Measurements from ENCODE around the gene IL3RA. TPM values are rescaled to one million over a fixed set of nuclear protein-coding genes. Genes with fewer than 3 reads are reported as not detected.
"Not testable (repeated sequence)": the region's sequence is repeated elsewhere in the genome, so short reads cannot be mapped to it uniquely, and the experiment has no call there.

The IL3RA gene
- total RNA-seq, 2 experiments from 2014 or later: 0.60 to 0.61 TPM

DNA sequence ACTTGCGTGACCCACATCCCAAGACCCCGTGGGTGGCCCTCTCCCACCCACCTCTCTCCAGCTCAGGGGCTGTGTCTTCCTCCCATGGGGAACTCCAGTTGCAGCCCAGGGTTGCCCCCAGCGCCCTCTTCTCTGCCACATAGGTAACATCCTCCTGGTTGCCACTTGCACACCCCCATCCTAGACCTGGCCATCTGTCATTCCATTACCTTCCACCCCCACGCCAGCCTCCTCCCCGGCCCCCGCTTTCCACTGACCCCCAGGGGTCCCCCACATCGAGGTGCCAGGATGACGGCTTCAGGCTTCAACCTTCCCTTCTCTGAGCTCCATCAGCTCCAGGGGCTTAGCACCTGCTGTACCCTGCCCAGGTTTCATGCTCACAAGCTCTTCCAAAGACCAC, 28.1 kb upstream of the IL3RA start:
- ChIA-PET POLR2A (no interaction called here), CTCF (no interaction called here)
- H3K4me1 Mint-ChIP-seq (ENCODE audit: low read depth): no peaks in the 10 kb centered on the region
- H3K27me3 Mint-ChIP-seq (ENCODE audit: low read depth): no peaks in the 10 kb centered on the region
- ATAC-seq (no peak), DNase-seq (no peak)
- H3K4me3 Mint-ChIP-seq: no peak overlapping the region
- H3K27ac Mint-ChIP-seq: no peak overlapping the region
- no peaks in the 10 kb centered on the region for H3K36me3 Mint-ChIP-seq (ENCODE audit: low read depth)
- H3K9me3 Mint-ChIP-seq (ENCODE audit: insufficient read depth): peaks cover 10% of the 10 kb centered on the region

DNA sequence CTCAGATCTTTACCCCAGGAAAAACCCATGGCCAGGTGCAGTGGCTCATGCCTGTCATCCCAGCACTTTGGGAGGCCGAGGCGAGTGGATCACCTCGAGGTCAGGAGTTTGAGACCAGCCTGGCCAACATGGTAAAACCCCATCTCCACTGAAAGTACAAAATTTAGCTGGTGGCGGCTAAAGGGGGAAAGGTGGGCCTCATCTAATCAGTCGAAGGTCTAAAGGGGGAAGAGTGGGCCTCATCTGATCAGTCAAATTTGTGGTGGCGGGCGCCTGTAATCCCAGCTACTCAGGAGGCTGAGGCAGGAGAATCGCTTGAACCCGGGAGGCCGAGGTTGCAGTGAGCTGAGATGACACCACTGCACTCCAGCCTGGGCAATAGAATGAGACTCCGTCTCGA, 27.7 kb upstream of the IL3RA start:
- H3K4me3 Mint-ChIP-seq; H3K9me3 Mint-ChIP-seq (ENCODE audit: insufficient read depth); H3K27me3 Mint-ChIP-seq (ENCODE audit: low read depth); DNase-seq; POLR2A ChIA-PET; CTCF ChIA-PET; H3K27ac Mint-ChIP-seq; ATAC-seq; H3K4me1 Mint-ChIP-seq (ENCODE audit: low read depth); H3K36me3 Mint-ChIP-seq (ENCODE audit: low read depth): not testable (repeated sequence)

DNA sequence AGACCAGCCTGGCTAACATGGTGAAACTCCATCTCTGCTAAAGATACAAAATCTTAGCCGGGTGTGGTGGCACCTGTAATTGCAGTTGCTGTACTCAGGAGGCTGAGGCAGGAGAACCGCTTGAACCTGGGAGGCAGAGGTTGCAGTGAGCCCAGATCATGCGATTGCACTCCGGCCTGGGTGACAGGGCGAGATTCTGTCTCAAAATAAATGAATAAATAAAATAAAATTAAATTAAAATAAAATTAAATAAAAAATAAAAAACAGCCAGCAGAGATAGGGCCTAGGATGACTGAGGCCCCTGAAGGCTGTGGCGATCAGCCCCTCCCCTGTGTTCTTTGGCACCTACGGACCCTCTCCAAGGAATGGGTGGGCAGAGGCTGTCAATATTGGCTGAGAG, 22.8 kb upstream of the IL3RA start:
- no peak for ATAC-seq
- H3K4me3 Mint-ChIP-seq: no peak overlapping the region
- H3K4me1 Mint-ChIP-seq (ENCODE audit: low read depth): peaks cover 2% of the 10 kb centered on the region
- no peak for DNase-seq
- ChIA-PET POLR2A (no interaction called here), CTCF (no interaction called here)
- H3K9me3 Mint-ChIP-seq (ENCODE audit: insufficient read depth): no peaks in the 10 kb centered on the region
- peaks cover 2% of the 10 kb centered on the region for H3K27me3 Mint-ChIP-seq (ENCODE audit: low read depth)
- no peaks in the 10 kb centered on the region for H3K36me3 Mint-ChIP-seq (ENCODE audit: low read depth)
- H3K27ac Mint-ChIP-seq: no peak overlapping the region

DNA sequence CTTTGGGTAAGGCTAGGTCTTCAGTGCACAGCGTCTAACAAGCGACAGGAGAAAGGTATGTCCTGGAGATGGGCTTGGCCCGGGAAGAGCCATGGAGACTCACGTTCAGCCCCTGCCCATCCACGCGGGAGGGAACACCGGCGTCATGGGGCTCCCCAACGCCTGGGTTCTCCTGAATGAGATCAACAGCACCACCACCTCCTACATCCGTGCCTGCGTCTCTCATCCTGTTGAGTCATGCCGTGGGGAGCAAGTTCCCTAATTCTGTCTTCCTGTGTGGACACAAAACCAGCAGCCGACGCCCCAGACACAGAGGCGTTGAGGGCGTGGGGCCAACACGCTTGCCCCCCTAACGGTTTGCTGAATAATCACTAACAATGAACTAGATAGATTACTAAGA, 20.1 kb upstream of the IL3RA start:
- H3K27me3 Mint-ChIP-seq (ENCODE audit: low read depth): peaks cover 2% of the 10 kb centered on the region
- H3K27ac Mint-ChIP-seq: peak overlapping the region; percentile 66
- no peaks in the 10 kb centered on the region for H3K9me3 Mint-ChIP-seq (ENCODE audit: insufficient read depth)
- ATAC-seq (peak; percentile 33), DNase-seq (no peak)
- peaks cover 2% of the 10 kb centered on the region for H3K4me1 Mint-ChIP-seq (ENCODE audit: low read depth)
- no peak overlapping the region for H3K4me3 Mint-ChIP-seq
- POLR2A ChIA-PET: no interaction called here
- CTCF ChIA-PET: no interaction called here
- no peaks in the 10 kb centered on the region for H3K36me3 Mint-ChIP-seq (ENCODE audit: low read depth)

DNA sequence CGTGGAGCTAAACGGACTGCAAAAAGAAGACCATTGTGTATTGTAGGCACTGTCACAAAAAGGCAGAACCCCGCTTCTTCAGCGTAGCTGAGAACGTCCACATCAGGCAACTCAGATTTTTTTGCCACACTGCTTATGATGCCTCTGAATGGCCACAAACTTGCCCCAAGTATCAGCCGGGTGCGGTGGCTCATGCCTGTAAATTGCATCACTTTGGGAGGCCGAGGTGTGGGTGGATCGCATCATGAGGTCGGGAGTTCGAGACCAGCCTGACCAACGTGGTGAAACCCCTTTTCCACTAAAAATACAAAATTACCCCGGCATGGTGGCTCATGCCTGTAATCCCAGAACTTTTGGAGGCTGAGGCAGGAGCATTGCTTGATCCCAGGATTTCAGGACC, 14.9 kb upstream of the IL3RA start:
- DNase-seq: no peak
- no peaks in the 10 kb centered on the region for H3K9me3 Mint-ChIP-seq (ENCODE audit: insufficient read depth)

DNA sequence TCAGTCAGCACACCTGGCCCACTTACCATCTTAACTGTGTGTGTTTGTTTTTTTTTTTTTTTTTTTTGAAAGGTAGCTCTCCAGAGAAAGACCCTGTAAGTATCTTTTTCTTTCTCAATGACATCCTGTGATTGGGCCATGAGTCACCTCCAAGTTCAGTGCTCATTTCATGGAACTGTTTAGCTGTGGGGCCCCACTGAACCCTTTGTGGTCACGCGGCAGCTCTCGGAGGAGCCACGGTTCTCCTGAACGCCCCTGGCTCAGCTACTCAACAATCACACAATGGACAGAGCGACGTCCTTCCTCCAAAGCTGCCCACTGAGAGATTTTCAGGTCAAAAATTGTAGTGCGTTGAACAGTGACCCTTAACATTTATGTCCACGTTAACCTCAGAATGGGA, 14.2 kb upstream of the IL3RA start:
- DNase-seq (peak; percentile 54), ATAC-seq (peak; percentile 54)
- CTCF ChIA-PET: no interaction called here
- Mint-ChIP-seq H3K4me1 (ENCODE audit: low read depth) (peaks cover 13% of the 10 kb centered on the region), H3K27ac (peak overlapping the region; percentile 4), H3K4me3 (peak overlapping the region; percentile 12), H3K36me3 (ENCODE audit: low read depth) (no peaks in the 10 kb centered on the region), H3K27me3 (ENCODE audit: low read depth) (no peaks in the 10 kb centered on the region), H3K9me3 (ENCODE audit: insufficient read depth) (no peaks in the 10 kb centered on the region)
- POLR2A ChIA-PET: no interaction called here

More for the DNA sequence above, 14.9 kb upstream of the IL3RA start:
- POLR2A ChIA-PET: no interaction called here
- H3K36me3 Mint-ChIP-seq (ENCODE audit: low read depth): no peaks in the 10 kb centered on the region
- H3K4me3 Mint-ChIP-seq: no peak overlapping the region
- no peak overlapping the region for H3K27ac Mint-ChIP-seq
- H3K4me1 Mint-ChIP-seq (ENCODE audit: low read depth): peaks cover 13% of the 10 kb centered on the region
- no peaks in the 10 kb centered on the region for H3K27me3 Mint-ChIP-seq (ENCODE audit: low read depth)
- CTCF ChIA-PET: no interaction called here
- ATAC-seq: no peak

DNA sequence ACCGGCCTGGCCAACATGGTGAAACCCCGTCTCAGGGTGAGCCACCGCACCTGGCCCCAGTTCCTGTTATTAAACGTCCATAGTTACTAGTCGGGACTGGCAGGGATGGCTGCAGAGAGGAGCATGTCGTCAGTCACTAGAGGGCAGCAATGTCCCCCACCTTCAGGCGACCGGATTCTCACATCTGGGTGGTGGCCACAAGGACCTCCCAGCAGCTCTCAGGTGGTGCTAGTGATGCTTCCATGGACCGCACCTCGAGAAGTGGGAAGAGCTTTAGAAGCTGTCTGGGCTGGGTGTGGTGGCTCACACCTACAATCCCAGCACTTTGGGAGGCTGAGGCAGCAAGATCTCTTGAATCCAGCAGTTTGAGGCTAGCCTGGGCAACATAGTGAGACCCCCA, 13.3 kb upstream of the IL3RA start:
- peak; percentile 79 for DNase-seq
- Mint-ChIP-seq H3K27me3 (ENCODE audit: low read depth) (no peaks in the 10 kb centered on the region), H3K9me3 (ENCODE audit: insufficient read depth) (no peaks in the 10 kb centered on the region), H3K27ac (no peak overlapping the region), H3K4me1 (ENCODE audit: low read depth) (peaks cover 13% of the 10 kb centered on the region), H3K36me3 (ENCODE audit: low read depth) (no peaks in the 10 kb centered on the region), H3K4me3 (no peak overlapping the region)
- POLR2A ChIA-PET: no interaction called here
- peak; percentile 87 for ATAC-seq
- CTCF ChIA-PET: no interaction called here

DNA sequence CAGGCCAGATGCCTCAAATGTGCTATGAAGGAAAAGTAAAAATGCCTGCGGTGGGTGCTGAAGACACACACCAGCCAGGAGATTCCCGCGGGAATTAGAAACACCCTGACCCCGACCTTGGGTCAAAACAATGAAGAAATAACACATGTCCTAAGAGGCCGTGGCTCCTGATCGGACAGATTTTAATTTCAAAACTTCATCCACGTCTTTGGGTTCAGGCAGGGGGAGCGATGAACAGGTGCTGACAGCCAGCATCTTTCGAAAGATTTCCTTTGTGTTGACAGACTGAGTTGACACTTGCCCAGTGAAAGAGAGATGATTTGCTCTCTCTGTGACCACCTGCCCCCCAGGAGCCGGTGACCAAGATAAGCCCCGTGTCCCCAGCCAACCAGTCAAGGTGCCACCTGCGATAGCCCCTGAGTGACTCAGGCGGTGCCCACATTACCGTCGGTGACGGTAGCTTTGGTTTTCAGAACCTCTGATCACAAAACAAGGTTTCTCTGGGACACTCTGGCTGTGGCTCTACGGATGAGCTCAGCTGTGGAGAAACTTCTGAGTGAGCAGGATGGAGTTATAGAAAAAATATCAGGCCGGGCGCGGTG, 11.0 kb upstream of the IL3RA start:
- Mint-ChIP-seq H3K4me3 (no peak overlapping the region), H3K36me3 (ENCODE audit: low read depth) (no peaks in the 10 kb centered on the region), H3K9me3 (ENCODE audit: insufficient read depth) (no peaks in the 10 kb centered on the region), H3K27me3 (ENCODE audit: low read depth) (peaks cover 1% of the 10 kb centered on the region), H3K27ac (no peak overlapping the region), H3K4me1 (ENCODE audit: low read depth) (peaks cover 13% of the 10 kb centered on the region)
- ChIA-PET POLR2A (no interaction called here), CTCF (no interaction called here)
- ATAC-seq: no peak
- DNase-seq: no peak

DNA sequence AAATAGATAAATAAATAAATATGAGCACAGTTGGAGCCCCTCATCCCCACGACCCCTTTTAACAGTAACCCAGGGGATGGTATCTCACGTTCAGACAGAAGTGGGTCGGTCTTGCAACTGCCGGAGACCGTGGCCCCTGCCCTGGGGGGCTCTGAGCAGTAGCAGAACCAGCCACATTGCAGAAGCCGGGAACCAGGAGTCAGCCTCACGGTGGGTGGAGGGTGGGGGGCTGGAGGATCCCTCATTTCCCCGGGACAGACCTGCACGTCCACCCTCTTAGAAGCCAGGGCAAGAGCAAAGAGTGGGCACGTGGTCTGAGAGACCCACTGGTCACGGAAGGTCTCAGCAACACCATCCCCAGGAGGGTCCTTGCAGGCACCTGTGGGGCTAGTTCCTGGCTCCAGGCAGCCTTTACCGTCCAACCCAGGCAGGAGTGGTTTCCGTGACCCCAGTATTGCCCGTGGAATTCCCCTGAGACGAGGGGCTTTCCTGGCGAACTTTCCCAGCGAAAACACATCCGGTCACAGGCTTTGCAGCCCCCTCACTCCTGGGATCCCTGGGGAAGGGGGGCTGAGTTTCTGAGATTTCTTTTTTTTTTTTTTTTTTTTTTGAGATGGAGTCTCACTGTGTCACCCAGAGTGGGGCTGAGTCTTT, 8.8 kb upstream of the IL3RA start:
- H3K4me3 Mint-ChIP-seq: no peak overlapping the region
- H3K36me3 Mint-ChIP-seq (ENCODE audit: low read depth): no peaks in the 10 kb centered on the region
- DNase-seq: no peak
- ATAC-seq: no peak
- ChIA-PET POLR2A (no interaction called here), CTCF (no interaction called here)
- no peaks in the 10 kb centered on the region for H3K9me3 Mint-ChIP-seq (ENCODE audit: insufficient read depth)
- H3K27ac Mint-ChIP-seq: no peak overlapping the region
- H3K27me3 Mint-ChIP-seq (ENCODE audit: low read depth): peaks cover 6% of the 10 kb centered on the region
- peaks cover 6% of the 10 kb centered on the region for H3K4me1 Mint-ChIP-seq (ENCODE audit: low read depth)

DNA sequence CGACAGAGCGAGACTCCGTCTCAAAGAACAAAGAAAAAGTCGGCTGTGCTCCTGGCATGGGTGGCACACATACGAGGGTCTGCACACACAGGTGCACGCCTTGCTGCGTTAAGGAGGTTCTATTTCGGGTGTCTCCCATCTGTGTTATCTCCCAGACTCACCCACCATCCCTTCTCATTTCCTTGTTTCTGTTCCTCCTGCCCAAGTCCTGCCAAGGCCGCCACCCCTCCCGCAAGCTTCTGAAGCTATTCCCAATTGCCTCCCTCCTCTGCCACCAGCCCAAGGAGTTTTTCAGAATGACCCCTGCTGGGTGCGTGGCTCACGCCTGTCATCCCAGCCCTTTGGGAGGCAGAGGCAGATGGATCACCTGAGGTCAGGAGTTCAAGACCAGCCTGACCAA, 6.0 kb upstream of the IL3RA start:
- no peak for ATAC-seq
- Mint-ChIP-seq H3K4me3 (no peak overlapping the region), H3K9me3 (ENCODE audit: insufficient read depth) (no peaks in the 10 kb centered on the region), H3K27me3 (ENCODE audit: low read depth) (peaks cover 6% of the 10 kb centered on the region), H3K27ac (no peak overlapping the region), H3K36me3 (ENCODE audit: low read depth) (no peaks in the 10 kb centered on the region), H3K4me1 (ENCODE audit: low read depth) (peaks cover 11% of the 10 kb centered on the region)
- no peak for DNase-seq
- POLR2A ChIA-PET: no interaction called here
- CTCF ChIA-PET: no interaction called here

DNA sequence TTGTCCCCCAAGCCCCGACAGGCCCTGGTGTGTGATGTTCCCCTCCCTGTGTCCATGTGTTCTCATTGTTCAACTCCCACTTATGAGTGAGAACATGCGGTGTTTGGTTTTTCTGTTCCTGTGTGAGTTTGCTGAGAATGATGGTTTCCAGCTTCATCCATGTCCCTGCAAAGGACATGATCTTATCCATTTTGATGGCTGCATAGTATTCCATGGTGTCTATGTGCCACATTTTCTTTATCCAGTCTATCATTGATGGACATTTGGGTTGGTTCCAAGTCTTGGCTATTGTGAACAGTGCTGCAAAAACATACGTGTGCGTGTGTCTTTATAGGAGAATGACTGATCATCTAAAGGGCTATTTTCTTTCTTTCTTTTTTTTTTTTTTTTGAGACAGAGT, 4.2 kb upstream of the IL3RA start:
- H3K27me3 Mint-ChIP-seq (ENCODE audit: low read depth): peaks cover 13% of the 10 kb centered on the region
- CTCF ChIA-PET; H3K4me3 Mint-ChIP-seq; H3K36me3 Mint-ChIP-seq (ENCODE audit: low read depth); POLR2A ChIA-PET; ATAC-seq; DNase-seq; H3K9me3 Mint-ChIP-seq (ENCODE audit: insufficient read depth); H3K27ac Mint-ChIP-seq: not testable (repeated sequence)
- H3K4me1 Mint-ChIP-seq (ENCODE audit: low read depth): peaks cover 27% of the 10 kb centered on the region

DNA sequence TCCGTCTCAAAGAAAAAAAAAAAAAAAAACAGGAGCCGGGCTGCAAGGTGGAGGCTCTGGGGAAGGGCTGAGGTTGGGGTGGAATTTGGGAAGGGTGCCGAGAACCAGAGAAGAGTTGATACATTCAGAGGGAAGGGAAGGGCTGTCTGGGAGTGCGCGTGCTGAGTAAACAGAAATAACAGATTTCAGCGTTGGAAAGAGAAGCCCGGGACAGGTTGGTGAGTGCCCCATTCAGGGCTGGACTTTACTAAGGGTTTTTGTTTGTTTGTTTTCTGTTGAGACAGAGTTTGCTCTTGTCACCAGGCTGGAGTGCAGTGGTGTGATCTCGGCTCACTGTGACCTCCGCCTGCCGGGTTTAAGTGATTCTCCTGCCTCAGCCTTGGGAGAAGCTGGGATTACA, 1.7 kb upstream of the IL3RA start:
- ChIA-PET CTCF (no interaction called here), POLR2A (no interaction called here)
- no peak for DNase-seq
- peaks cover 27% of the 10 kb centered on the region for H3K4me1 Mint-ChIP-seq (ENCODE audit: low read depth)
- H3K4me3 Mint-ChIP-seq: no peak overlapping the region
- no peak overlapping the region for H3K27ac Mint-ChIP-seq
- no peak for ATAC-seq
- H3K27me3 Mint-ChIP-seq (ENCODE audit: low read depth): peaks cover 13% of the 10 kb centered on the region
- peaks cover 13% of the 10 kb centered on the region for H3K36me3 Mint-ChIP-seq (ENCODE audit: low read depth)
- H3K9me3 Mint-ChIP-seq (ENCODE audit: insufficient read depth): peaks cover 4% of the 10 kb centered on the region

All from activated CD8-positive, alpha-beta T cell treated with anti-CD3 and anti-CD28 coated beads, Interleukin-2, amount 10 ng/mL, durations not matched to agents 7 days and 5 days (primary cell).